SH-SY5Y (cell line): ENCODE data around the gene BABAM1.

Experiments used
- GATA2 ChIP-seq: IDR thresholded peaks from 2 replicates; pipeline ENCODE4 v1.6.1; 2011; ENCODE audit warnings: mild to moderate bottlenecking, low read depth, low read length
- GATA3 ChIP-seq: IDR thresholded peaks from 2 replicates; pipeline ENCODE4 v1.6.1; 2011; ENCODE audit warnings: low read depth, mild to moderate bottlenecking, low read length, moderate library complexity

- TF ChIP-seq GATA2 = no peak
- TF ChIP-seq GATA3 = no peak
Measured at GRCh38 chr19:17225053-17225452, 42.2 kb upstream of the BABAM1 start.
